ENCODE measurements around the gene AP4M1. TPM values are rescaled to one million over a fixed set of nuclear protein-coding genes. Genes with fewer than 3 reads are reported as not detected.

AP4M1 gene
- total and polyA plus RNA-seq, 9 of the 15 experiments (the other 6 are each of a cell fraction or from before 2014, with no cell fraction given) = 1.3 to 30.9 (median 14.1) TPM

- TF ChIP-seq RBM22 (IDR thresholded peaks at IDR 0.05; ENCODE audit: low read depth, low read length, poor library complexity, severe bottlenecking) (peak; percentile 90), SIX5 (IDR thresholded peaks at IDR 0.05; ENCODE audit: borderline replicate concordance in 1 of 2, insufficient read depth in 1 of 2, low read depth in 1 of 2, low read length in 2 of 2) (no peak), DIDO1 (tag; IDR thresholded peaks at IDR 0.05; ENCODE audit: low read depth) (peak; percentile 74), SIN3A (IDR thresholded peaks at IDR 0.05; ENCODE audit: borderline replicate concordance in 2 of 2, control insufficient read depth in 1 of 2, low read depth in 2 of 2, low read length in 2 of 2) (peak; percentile 99), HINFP (tag; conservative IDR thresholded peaks at IDR 0.05; ENCODE audit: low read depth) (no peak), MLLT1 (IDR thresholded peaks at IDR 0.05) (peak in 1 of 2 experiments; percentile 75; a peak in 2 of 4 replicates), ILK (tag; IDR thresholded peaks at IDR 0.05; ENCODE audit: borderline replicate concordance, low read depth) (no peak), SAFB2 (IDR thresholded peaks at IDR 0.05; ENCODE audit: borderline replicate concordance, low read depth, low read length, severe bottlenecking) (no peak), ZNF766 (CRISPR knock-in tag; conservative IDR thresholded peaks at IDR 0.05) (no peak), YY1 (IDR thresholded peaks at IDR 0.05; ENCODE audit: borderline replicate concordance in 1 of 3, control insufficient read depth in 1 of 3, extremely low read depth in 1 of 3, insufficient read depth in 3 of 3, insufficient read length in 1 of 3, insufficient replicate concordance in 2 of 3, low read depth in 1 of 3, low read length in 2 of 3) (peak; percentile 18 to 61 (median 61)), ZNF75A (CRISPR knock-in tag; IDR thresholded peaks at IDR 0.05) (no peak), MAFG (tag; conservative IDR thresholded peaks at IDR 0.05) (no peak), FOXA1 (IDR thresholded peaks at IDR 0.05; ENCODE audit: borderline replicate concordance) (0 out of 2 replicates have a peak, but pooled peaks have one; percentile 39), ZNF780A (CRISPR knock-in tag; IDR thresholded peaks at IDR 0.05) (no peak), ATF2 (CRISPR knock-in tag; IDR thresholded peaks at IDR 0.05) (no peak), HOMEZ (CRISPR knock-in tag; IDR thresholded peaks at IDR 0.05) (no peak), RBM39 (optimal IDR thresholded peaks at IDR 0.05; ENCODE audit: low read depth, low read length) (no peak), HDAC8 (tag; IDR thresholded peaks at IDR 0.05) (no peak)
- TF ChIP-seq, protein P1, sequence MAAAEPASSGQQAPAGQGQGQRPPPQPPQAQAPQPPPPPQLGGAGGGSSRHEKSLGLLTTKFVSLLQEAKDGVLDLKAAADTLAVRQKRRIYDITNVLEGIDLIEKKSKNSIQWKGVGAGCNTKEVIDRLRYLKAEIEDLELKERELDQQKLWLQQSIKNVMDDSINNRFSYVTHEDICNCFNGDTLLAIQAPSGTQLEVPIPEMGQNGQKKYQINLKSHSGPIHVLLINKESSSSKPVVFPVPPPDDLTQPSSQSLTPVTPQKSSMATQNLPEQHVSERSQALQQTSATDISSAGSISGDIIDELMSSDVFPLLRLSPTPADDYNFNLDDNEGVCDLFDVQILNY (CRISPR knock-in tag; IDR thresholded peaks at IDR 0.05) = 0 out of 2 replicates have a peak, but pooled peaks have one; percentile 44
Measured at GRCh38 chr7:100100420-100101015, 925 bp upstream of the AP4M1 start (continued).

All from K562 (cell line).